Measurements from ENCODE around the gene ATP6V0A1. TPM values are rescaled to one million over a fixed set of nuclear protein-coding genes. Genes with fewer than 3 reads are reported as not detected.
A peak's percentile ranks its signal among the peaks of the same experiment; 100 is the strongest.

The ATP6V0A1 gene
- total RNA-seq, 1 experiment from 2014 or later = 82.8 TPM

DNA sequence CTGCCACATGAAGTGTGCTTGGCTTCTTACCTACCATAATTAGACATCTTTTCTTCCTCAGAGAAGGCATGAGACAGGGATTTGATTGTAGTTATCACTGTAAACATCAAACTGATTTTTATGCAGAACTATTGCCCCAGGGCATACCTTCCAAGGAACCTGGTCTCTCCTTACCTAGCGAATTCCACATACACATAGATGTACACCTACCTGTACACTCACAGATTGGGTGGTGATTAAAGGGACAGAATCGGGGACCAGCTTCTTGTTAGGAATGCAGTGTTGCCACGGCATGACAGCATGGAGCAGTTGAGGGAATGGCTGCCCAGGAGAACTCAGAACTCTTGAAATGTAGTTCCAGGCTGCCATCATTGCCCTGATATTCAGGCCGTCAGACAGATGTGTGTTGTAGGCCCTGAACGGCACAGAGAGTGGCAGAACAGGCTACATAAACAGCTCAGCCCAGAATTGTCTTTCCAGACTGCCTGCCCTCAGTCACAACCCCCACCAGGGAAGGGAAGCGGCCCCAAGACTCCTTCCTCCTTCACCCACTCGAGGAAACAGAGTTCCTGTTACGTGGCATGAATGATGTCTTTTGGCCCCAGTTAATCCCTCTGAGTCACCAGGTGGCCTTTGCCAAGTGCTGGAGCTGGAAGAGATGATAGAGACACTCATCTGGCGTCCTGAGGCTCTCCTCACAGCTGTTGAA is 59.5 kb downstream of the ATP6V0A1 start:
- TF ChIP-seq, protein P1, sequence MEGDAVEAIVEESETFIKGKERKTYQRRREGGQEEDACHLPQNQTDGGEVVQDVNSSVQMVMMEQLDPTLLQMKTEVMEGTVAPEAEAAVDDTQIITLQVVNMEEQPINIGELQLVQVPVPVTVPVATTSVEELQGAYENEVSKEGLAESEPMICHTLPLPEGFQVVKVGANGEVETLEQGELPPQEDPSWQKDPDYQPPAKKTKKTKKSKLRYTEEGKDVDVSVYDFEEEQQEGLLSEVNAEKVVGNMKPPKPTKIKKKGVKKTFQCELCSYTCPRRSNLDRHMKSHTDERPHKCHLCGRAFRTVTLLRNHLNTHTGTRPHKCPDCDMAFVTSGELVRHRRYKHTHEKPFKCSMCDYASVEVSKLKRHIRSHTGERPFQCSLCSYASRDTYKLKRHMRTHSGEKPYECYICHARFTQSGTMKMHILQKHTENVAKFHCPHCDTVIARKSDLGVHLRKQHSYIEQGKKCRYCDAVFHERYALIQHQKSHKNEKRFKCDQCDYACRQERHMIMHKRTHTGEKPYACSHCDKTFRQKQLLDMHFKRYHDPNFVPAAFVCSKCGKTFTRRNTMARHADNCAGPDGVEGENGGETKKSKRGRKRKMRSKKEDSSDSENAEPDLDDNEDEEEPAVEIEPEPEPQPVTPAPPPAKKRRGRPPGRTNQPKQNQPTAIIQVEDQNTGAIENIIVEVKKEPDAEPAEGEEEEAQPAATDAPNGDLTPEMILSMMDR (IDR thresholded peaks at IDR 0.05; ENCODE audit: insufficient read depth in 1 of 2, low read depth in 1 of 2, low read length in 1 of 2, severe bottlenecking in 1 of 2, unreplicated experiment in 1 of 2) = no peak
- CTCF ChIA-PET = interaction anchor here (0.5 to 2.6 kb wide), 21 partner anchors 9 to 872 kb away, joined by 3 to 20 read pairs (median 5); partner anchors contain the start of genes CAVIN1, NAGLU, PSMC3IP and STAT3
- Mint-ChIP-seq H3K36me3 (ENCODE audit: insufficient read depth, unreplicated experiment) (peaks cover 35% of the 10 kb centered on the region), H3K4me3 (ENCODE audit: unreplicated experiment) (peak overlapping the region; percentile 10), H3K9me3 (ENCODE audit: unreplicated experiment) (no peaks in the 10 kb centered on the region), H3K27me3 (ENCODE audit: insufficient read depth, unreplicated experiment) (no peaks in the 10 kb centered on the region), H3K27ac (ENCODE audit: unreplicated experiment) (peak overlapping the region; percentile 90), H3K4me1 (ENCODE audit: low read depth, unreplicated experiment) (peaks cover 53% of the 10 kb centered on the region)
- Histone ChIP-seq H3K36me3 (ENCODE audit: control insufficient read depth, insufficient read depth, low read length) (peaks cover 4% of the 10 kb centered on the region), H3K4me1 (peaks cover 57% of the 10 kb centered on the region), H3K4me3 (ENCODE audit: low read depth, low read length) (no peak overlapping the region), H3K27me3 (replicated peaks; ENCODE audit: control insufficient read depth, insufficient read depth, low read length) (no peaks in the 10 kb centered on the region), H3K9me3 (no peaks in the 10 kb centered on the region)
- no TSS peak for BruUV-seq (replicated peaks)
- intact Hi-C loops (cut with micrococcal nuclease; ENCODE audit: unreplicated experiment) = loop anchor here (10.0 kb wide), 1 partner anchor 53 kb away; no protein-coding TSS in a partner anchor
- POLR2A ChIA-PET = interaction anchor here (0.6 to 2.0 kb wide), 3 partner anchors 9 to 95 kb away, joined by 3 to 8 read pairs (median 4); partner anchors contain the start of gene CAVIN1
- DNase-seq = no peak

DNA sequence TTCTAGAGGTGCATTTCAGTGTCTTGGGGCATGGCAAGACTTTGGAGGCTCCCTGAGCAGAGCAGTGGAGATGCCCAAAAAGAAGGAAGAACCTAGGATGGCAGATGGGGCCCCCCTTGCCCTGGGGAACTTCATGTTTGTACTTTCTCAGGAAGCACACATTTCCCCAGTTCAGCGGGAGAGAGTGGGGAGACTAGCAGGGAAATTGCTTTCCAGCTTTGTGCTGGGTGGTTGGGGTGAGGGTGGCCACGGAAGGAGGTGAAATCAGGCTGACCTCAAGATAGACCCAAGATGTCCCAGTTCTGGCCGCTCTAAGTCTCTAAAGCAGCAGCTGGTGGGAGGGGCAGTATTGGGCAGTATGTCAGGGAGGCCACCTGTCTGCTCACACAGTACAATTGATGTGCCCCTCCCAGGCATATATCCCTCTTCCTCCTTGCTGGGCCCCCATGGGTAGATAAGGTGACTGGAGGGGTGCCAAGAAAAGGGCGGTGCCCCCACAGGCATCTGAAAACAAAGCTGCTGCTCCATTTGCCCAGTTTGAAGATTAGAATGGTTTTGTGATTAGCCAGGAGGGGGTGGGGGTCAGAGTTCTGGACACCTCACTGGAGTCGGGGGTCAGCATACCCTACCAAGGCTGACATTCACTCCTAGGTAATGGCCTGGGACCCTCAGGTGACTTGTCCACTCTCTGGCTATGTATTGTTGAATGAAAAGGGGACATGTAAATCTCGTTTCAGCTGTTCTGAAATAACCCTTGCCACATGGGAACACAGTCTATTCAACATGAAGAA is 60.3 kb downstream of the ATP6V0A1 start:
- Histone ChIP-seq H3K9me3 (no peaks in the 10 kb centered on the region), H3K4me3 (ENCODE audit: low read depth, low read length) (no peak overlapping the region), H3K36me3 (ENCODE audit: control insufficient read depth, insufficient read depth, low read length) (peaks cover 4% of the 10 kb centered on the region), H3K27me3 (replicated peaks; ENCODE audit: control insufficient read depth, insufficient read depth, low read length) (no peaks in the 10 kb centered on the region), H3K4me1 (peaks cover 64% of the 10 kb centered on the region)
- Mint-ChIP-seq H3K9me3 (ENCODE audit: unreplicated experiment) (no peaks in the 10 kb centered on the region), H3K4me1 (ENCODE audit: low read depth, unreplicated experiment) (peaks cover 55% of the 10 kb centered on the region), H3K27ac (ENCODE audit: unreplicated experiment) (peak overlapping the region; percentile 90), H3K4me3 (ENCODE audit: unreplicated experiment) (peak overlapping the region; percentile 45), H3K36me3 (ENCODE audit: insufficient read depth, unreplicated experiment) (peaks cover 35% of the 10 kb centered on the region), H3K27me3 (ENCODE audit: insufficient read depth, unreplicated experiment) (no peaks in the 10 kb centered on the region)
- ChIA-PET POLR2A (interaction anchor here (1.1 to 2.0 kb wide), 2 partner anchors 96 to 130 kb away, joined by 5 to 8 read pairs; partner anchors contain the start of genes CAVIN1 and STAT3), CTCF (interaction anchor here (1.1 to 2.6 kb wide), 7 partner anchors 8 to 245 kb away, joined by 4 to 20 read pairs (median 8); partner anchors contain the start of genes CAVIN1 and NAGLU)
- peak in 1 of 2 experiments; percentile 70 for DNase-seq
- TF ChIP-seq, protein P1 (IDR thresholded peaks at IDR 0.05; ENCODE audit: insufficient read depth in 1 of 2, low read depth in 1 of 2, low read length in 1 of 2, severe bottlenecking in 1 of 2, unreplicated experiment in 1 of 2) = no peak
- no TSS peak for BruUV-seq (replicated peaks)
- intact Hi-C loops (cut with micrococcal nuclease; ENCODE audit: unreplicated experiment) = loop anchor here (10.0 kb wide), 1 partner anchor 54 kb away; no protein-coding TSS in a partner anchor
